NCI-H2227 (cell line): Measurements from ENCODE around the gene UMODL1.

Experiments
- DNase-seq: peaks from one replicate; lab custom pipeline; 2025; ENCODE audit not compliant: unreplicated experiment; lab: John Stamatoyannopoulos, UW

The UMODL1 gene

DNA sequence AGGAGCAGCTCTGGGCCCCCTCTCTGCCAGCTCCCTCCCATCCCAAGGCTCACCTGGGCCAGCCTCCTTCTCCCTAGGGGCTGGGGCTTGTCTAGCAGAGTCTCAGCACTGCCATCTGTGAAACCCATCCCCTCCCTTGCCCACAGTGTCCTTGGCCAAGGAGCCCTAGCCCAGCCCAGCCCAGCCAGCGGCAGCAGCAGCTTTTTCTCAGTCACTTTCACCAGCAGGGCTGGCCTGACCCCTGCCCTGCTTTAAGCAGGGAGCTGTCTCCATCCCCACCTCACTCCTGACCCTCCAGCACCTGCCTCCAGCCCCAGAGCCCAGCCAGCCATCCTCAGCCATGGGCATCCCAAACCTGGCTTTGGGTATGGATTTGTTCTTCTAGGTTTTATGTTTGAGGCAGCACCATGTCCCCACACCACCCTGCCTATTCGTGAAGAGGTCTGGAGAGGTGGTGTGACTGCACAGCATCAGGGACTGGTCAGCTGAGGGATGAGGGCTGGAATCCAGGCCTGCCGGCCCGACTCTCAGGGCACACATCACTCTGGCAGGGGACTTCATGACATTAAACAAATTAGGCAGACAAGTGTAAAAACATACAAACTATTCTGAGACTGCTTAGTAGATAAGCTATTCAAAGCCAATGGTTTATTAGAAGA is 111.7 kb downstream of the UMODL1 start:
- DNase-seq = no peak

DNA sequence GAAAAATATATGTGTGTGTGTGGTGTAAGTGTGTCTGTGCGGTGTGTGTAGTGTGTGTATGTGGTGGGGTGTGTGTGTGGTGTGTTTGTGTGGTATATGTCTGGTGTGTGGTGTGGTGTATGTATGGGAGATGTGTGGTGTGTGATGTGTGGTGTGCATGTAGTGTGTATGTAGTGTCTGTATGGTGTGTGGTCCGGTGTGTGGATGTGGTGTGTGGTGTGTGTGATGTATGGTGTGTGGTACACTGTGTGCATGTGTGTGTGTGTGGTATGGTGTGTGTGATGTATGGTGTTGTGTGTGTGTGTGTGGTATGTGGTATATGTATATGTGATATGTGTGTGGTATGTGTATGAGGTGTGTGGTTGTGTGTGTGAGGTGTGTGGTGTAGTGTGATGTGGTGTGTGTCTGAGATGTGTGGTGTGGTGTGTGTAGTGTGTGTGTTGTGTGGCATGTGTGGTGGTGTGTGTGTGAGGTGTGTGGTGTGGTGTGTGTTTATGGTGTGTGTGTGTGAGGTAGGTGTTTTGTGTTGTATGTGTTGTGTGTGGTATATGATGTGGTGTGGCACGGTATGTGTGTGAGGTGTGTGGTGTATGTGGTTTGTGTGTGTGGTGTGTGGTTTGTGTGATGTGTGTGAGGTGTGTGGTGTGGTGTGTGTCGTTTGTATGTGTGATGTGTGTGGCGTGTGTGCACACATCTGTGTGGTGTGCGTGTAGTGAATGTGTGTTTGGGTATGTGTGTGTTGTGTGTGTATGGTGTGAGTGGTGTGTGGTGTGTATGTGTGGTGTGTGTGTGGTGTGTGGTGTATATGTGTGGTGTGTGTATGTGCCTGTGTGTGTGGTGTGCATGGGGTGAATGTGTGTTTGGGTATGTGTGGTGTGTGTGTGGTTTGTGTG is 112.5 kb downstream of the UMODL1 start:
- DNase-seq = no peak

DNA sequence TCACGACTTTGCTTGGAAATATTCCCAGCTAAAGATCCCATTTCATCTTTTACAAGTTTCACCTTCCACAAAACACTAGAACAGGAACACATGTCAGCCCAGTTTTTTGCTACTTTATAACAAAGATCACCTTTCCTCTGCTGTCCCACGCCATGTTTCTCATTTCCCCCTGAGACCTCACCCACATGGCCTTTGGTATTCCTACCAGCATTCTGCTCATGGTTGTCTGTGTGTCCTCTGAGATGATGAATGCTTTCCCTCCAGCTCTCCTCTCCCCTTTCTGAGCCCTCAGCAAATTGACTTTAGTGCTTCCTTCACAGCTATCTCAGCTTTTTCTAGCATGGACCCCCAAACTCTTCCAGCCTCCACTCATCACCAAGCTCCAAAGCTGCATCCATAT is 115.5 kb downstream of the UMODL1 start:
- DNase-seq = no peak

DNA sequence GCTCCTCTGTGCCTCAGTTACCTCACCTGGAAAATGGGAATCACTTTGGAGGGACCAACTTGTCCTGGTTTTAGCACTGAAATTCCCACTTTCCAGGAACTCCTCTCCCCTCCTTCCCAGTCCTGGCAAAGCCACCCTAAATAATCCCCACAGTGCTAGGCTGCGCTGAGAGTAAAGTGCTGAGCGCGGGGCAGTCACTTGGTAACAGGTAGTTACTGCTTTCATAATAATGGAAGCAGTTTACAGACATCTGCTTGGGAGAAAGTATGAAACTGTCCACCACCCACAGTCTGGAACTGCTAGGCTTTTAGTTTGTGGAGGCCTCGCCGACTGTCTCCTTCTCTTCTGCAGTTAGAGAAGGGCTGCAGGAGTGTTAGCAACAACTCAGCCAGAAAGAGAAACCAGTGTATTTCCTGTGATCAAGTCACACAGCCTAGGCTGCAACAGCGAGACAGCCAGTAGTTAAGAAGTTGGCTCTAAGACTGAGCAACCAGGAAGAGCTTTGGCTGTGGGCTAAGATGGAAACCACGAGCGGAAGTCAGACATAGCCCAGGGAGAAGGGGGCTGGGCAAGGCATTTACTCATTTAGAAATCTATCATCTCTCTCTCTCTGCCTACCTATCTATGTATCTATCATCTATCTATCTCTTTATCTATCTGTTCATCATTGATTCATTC is 117.0 kb downstream of the UMODL1 start:
- DNase-seq = no peak

DNA sequence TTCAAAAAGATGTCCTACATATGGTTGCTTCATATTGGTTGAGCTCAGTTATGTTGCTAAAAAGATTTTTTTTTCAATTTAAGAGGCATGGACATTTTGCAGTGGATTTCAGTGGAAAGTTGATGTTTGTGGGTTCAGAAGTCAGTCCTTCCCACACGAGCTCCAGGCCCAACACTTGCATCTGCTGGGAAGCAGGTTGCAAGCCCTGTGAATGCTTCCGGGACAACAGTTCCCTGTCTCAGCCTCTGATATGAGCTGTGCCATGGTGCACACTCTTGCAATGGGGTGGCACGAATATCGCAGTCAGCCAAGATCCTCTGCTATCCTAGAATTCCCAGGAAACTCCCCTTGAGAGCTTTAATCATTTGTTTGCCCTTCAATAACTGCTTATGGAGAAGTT is 117.5 kb downstream of the UMODL1 start:
- DNase-seq = no peak

DNA sequence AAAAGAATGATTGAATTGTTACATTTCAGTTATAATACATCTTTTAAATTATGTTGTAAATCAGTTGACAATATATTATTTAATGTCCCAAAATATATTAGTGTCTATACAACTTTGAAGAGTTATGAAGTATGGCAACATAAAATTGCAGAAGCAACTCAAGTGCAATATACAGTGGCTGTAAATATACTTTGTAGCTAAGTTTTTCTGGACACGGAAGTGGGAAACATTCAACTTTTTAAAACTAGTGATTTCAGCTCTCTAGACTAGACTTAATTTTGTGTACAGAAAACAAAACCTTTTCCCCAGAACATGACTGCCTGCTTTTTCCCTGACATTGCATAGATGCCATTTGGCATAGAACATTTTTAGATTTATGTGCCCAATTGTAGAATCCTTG is 118.3 kb downstream of the UMODL1 start:
- no peak for DNase-seq

DNA sequence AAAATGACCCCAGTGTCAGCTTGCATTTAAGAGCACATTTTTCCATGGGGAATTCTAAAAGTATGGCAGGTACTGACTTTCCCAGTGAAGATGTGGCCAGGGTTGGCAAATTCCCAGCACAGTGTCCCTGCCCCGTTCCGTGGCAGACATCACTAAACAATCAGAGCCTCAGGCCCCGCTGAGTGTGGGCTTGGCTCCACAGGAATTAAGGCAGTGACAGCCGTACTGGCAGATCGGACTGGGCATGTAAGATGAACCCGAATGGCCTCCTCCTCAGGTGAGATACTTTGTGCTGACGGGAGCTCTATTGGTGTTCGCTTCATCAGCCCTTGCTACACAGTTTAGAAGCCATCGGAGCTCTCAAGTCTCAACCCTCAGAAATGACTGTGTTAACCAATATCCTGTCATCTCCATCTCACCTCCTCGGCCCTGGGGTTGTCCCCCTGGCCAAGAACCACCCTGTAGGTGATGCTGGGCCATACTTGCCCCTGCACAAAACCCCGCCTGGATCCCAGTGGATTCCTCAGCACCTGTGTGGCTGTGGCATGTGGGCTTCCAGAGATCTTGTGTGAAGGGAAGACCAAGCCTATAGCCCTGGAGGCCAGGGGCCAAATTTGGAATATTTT is 118.9 kb downstream of the UMODL1 start:
- no peak for DNase-seq

DNA sequence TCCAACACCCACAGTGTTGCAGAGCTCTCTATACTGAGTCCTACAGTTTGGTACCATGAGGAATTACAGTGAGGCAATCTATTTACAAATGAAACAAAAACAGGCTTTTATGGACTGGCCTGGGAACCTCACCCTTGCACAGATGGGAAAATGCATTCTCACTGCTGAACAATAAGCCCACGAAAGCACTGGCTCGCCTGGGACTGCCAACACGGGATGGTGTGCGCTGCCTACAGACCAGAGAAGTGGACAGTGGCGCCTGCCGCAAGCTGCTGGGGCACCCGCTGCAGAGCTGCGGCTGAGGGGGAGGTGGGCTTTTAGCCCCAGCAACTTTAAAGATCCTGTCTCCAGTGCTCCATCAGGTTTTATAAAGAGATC is 119.4 kb downstream of the UMODL1 start:
- no peak for DNase-seq

DNA sequence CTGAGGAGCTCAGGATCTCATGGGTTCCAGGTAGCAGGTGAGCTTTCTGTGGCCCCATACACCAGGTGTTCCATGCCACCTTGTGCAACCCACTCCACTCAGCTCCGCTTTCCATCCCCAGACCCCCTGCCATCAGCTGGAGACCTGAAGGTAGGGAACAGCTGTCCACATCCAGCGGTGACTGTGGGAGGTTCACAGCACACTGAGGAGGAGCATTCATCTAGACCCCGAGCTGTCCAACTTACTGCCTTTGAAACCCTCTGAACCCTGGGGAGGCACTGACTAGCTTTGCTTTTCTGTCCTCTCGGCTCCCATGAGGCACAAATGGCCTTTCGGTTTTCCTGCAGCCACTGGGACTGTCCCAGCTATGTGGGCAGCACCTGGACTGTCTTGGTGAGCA is 119.9 kb downstream of the UMODL1 start:
- DNase-seq = no peak

DNA sequence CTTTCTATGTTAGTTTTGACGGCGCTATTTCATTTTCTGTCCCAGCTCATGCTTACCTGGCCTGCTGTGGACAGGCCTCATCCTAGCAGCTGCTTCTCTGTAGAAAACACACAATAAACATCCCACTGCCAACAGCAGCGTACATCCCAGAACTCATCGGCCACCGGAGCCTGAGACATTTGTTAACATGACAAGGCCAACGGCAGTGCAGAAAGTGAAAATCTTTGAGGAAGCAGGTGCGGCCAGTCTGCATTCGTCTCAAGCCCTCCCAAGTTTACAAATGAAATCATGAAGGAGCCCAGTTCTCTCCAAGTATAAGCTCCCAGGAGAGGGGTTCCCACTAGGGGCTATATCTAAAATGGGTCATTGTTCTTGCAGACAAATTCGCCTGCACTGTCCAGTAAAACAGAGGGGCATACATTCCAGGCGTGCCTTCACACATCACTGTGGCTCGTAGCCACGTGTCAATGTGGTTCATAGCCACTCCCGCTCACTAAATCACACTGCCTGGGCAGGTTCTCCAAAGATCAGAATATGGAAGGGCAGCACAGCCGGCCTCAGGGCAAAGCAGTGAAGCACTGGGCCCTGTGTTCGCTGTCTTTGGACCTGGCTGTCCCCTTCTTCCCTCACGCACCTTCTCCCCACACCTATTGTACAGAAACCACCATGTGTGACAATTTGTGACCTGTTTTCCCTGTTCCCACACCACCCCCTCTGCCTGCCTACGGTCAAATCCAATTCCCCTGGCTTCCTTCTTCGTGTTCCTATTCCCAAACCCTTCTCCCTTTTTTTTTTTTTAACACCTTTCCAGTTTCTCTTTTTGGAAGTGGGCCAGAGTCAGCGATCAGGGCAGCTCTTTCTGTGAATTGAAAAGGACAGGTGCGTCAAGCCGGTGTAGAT is 120.8 kb downstream of the UMODL1 start:
- no peak for DNase-seq
